ENCODE measurements around the gene ZNF559.
A peak's percentile ranks its signal among the peaks of the same experiment; 100 is the strongest.
"Not testable (repeated sequence)": the region's sequence is repeated elsewhere in the genome, so short reads cannot be mapped to it uniquely, and the experiment has no call there.

ZNF559 gene

GRCh38 chr19:9323919-9324583 is at the start of gene ZNF559:
Gene ZNF559, plus strand, starts transcription at chr19:9324179. Its CDS starts 14,371 bp downstream, at chr19:9338550.
- peak; percentile 90 to 98 (median 96) for DNase-seq

- DNase-seq = not testable (repeated sequence)
Observed at GRCh38 chr19:9283485-9283884, 40.5 kb upstream of the ZNF559 start.

- DNase-seq = no peak
Observed at GRCh38 chr19:9289231-9289884, 34.6 kb upstream of the ZNF559 start.

- DNase-seq = no peak
Observed at GRCh38 chr19:9295411-9295849, 28.5 kb upstream of the ZNF559 start.

- DNase-seq = no peak
Observed at GRCh38 chr19:9296336-9296735, 27.6 kb upstream of the ZNF559 start.

GRCh38 chr19:9306443-9306842 is 17.5 kb upstream of the ZNF559 start:
- DNase-seq = no peak

GRCh38 chr19:9308091-9308770 is 15.7 kb upstream of the ZNF559 start:
- DNase-seq = no peak

GRCh38 chr19:9309139-9309973 is 14.6 kb upstream of the ZNF559 start, which contains the start of gene ZNF699:
Gene ZNF699, minus strand, starts transcription at chr19:9309838. Its CDS starts 4,719 bp downstream, at chr19:9305119.
- DNase-seq = peak; percentile 94 to 100 (median 99)

- DNase-seq = peak; percentile 94 to 100 (median 99)
Observed at GRCh38 chr19:9309974-9310446, 14.0 kb upstream of the ZNF559 start.

- DNase-seq = no peak
Observed at GRCh38 chr19:9313756-9314155, 10.2 kb upstream of the ZNF559 start.

- no peak for DNase-seq
Observed at GRCh38 chr19:9321338-9321737, 2.6 kb upstream of the ZNF559 start.

GRCh38 chr19:9321756-9322155 is 2.2 kb upstream of the ZNF559 start:
- DNase-seq = not testable (repeated sequence)

GRCh38 chr19:9322201-9322600 is 1.8 kb upstream of the ZNF559 start:
- DNase-seq = not testable (repeated sequence)

GRCh38 chr19:9323557-9323918 is 441 bp upstream of the ZNF559 start:
- peak in 2 of 3 experiments; percentile 50 to 97 for DNase-seq

- peak in 1 of 3 experiments; percentile 30 for DNase-seq
Observed at GRCh38 chr19:9324584-9324962, 594 bp downstream of the ZNF559 start.

- no peak for DNase-seq
Observed at GRCh38 chr19:9329999-9330398, 6.0 kb downstream of the ZNF559 start.

GRCh38 chr19:9342610-9343304 is 18.8 kb downstream of the ZNF559 start:
- peak in 2 of 3 experiments; percentile 3 to 5 for DNase-seq

- DNase-seq = no peak
Observed at GRCh38 chr19:9345005-9345404, 21.0 kb downstream of the ZNF559 start.

GRCh38 chr19:9348253-9348652 is 24.3 kb downstream of the ZNF559 start:
- DNase-seq = no peak

GRCh38 chr19:9348671-9349070 is 24.7 kb downstream of the ZNF559 start:
- DNase-seq = no peak

- DNase-seq = no peak
Observed at GRCh38 chr19:9352505-9352904, 28.5 kb downstream of the ZNF559 start.

GRCh38 chr19:9353011-9353410 is 29.0 kb downstream of the ZNF559 start:
- no peak for DNase-seq
